Measurements from ENCODE around the gene PRDM16.

GRCh38 chr1:3058263-3059030 lies 10.6 kb upstream of the PRDM16 start:
- no peak for TF ChIP-seq POLR2A (IDR thresholded peaks at IDR 0.05; ENCODE audit: low read length)
- no peak for TF ChIP-seq GATA1 (IDR thresholded peaks at IDR 0.05; ENCODE audit: low read depth, low read length)

All from erythroblast (primary cell).